ENCODE measurements around the gene PPARA.
A peak's percentile ranks its signal among the peaks of the same experiment; 100 is the strongest.

Gene PPARA

DNA sequence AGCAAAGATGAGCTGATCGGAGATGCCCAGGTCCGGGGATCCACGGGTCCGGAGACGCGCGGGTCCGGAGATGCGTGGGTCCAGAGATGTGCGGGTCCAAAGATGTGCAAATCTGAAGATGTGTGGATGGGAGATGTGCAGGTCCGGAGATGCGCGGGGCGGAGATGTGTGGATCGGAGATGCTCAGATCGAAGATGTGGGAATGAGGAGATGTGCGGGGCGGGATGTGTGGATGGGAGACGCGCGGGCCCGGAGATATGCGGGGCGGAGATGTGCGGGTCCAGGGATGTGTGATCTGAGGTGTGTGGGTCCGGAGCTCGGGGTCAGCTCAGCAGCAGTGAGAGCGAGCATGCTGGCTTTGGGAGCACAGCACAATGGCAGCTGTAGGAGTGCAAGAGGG is 64.3 kb downstream of the PPARA start:
- no peaks in the 10 kb centered on the region for H3K9me3 ChIP-seq (ENCODE audit: low read length)
- H2AFZ ChIP-seq (ENCODE audit: low read length), result no peak overlapping the region
- H3K27me3 ChIP-seq (ENCODE audit: insufficient read depth, low read length), result no peaks in the 10 kb centered on the region
- no peak overlapping the region for H3K4me2 ChIP-seq (ENCODE audit: low read length)
- H3K27ac ChIP-seq (ENCODE audit: low read depth, low read length, poor library complexity, severe bottlenecking), result no peak overlapping the region
- no peak overlapping the region for H3K9ac ChIP-seq (ENCODE audit: low read length)
- H3K79me2 ChIP-seq (ENCODE audit: insufficient read depth, low read length), result no peaks in the 10 kb centered on the region
- H4K20me1 ChIP-seq (ENCODE audit: insufficient read depth, low read length), result no peaks in the 10 kb centered on the region
- no peaks in the 10 kb centered on the region for H3K9me2 ChIP-seq (ENCODE audit: low read depth, low read length)
- H3K36me3 ChIP-seq (ENCODE audit: insufficient read depth, low read length), result peaks cover 19% of the 10 kb centered on the region
- no peak overlapping the region for H3K4me3 ChIP-seq (ENCODE audit: low read depth, low read length, poor library complexity, severe bottlenecking)
- no peak for TF ChIP-seq EZH2 (IDR thresholded peaks at IDR 0.05; ENCODE audit: borderline replicate concordance, low read length)
- no peak for TF ChIP-seq CTCF (IDR thresholded peaks at IDR 0.05; ENCODE audit: low read length)
- H3K4me1 ChIP-seq (ENCODE audit: insufficient read depth, low read length, severe bottlenecking), result peaks cover 4% of the 10 kb centered on the region
- H3F3A ChIP-seq (ENCODE audit: insufficient read depth, low read length), result no peaks in the 10 kb centered on the region

DNA sequence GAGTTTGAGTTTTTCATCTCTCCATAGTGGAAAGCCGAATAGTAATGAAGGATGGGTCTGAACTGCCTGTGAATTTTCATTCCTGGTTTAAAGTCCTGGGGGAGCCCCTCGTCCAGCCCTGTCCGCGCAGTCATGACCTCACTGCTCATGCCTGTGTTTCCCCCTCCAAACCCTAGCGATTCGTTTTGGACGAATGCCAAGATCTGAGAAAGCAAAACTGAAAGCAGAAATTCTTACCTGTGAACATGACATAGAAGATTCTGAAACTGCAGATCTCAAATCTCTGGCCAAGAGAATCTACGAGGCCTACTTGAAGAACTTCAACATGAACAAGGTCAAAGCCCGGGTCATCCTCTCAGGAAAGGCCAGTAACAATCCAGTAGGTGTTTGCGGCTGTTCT is 69.3 kb downstream of the PPARA start:
- Histone ChIP-seq H3K27ac (ENCODE audit: low read depth, low read length, poor library complexity, severe bottlenecking) (peak overlapping the region; percentile 32), H3K79me2 (ENCODE audit: insufficient read depth, low read length) (no peaks in the 10 kb centered on the region), H3K9ac (ENCODE audit: low read length) (no peak overlapping the region), H3K4me3 (ENCODE audit: low read depth, low read length, poor library complexity, severe bottlenecking) (no peak overlapping the region), H3K27me3 (ENCODE audit: insufficient read depth, low read length) (no peaks in the 10 kb centered on the region), H4K20me1 (ENCODE audit: insufficient read depth, low read length) (no peaks in the 10 kb centered on the region), H3K4me2 (ENCODE audit: low read length) (no peak overlapping the region), H3F3A (ENCODE audit: insufficient read depth, low read length) (no peaks in the 10 kb centered on the region), H2AFZ (ENCODE audit: low read length) (no peak overlapping the region), H3K4me1 (ENCODE audit: insufficient read depth, low read length, severe bottlenecking) (peaks cover 9% of the 10 kb centered on the region), H3K9me3 (ENCODE audit: low read length) (no peaks in the 10 kb centered on the region), H3K36me3 (ENCODE audit: insufficient read depth, low read length) (peaks cover 31% of the 10 kb centered on the region), H3K9me2 (ENCODE audit: low read depth, low read length) (no peaks in the 10 kb centered on the region)
- TF ChIP-seq CTCF (IDR thresholded peaks at IDR 0.05; ENCODE audit: low read length) (no peak), EZH2 (IDR thresholded peaks at IDR 0.05; ENCODE audit: borderline replicate concordance, low read length) (no peak)

- Histone ChIP-seq H3K79me2 (ENCODE audit: insufficient read depth, low read length) (no peaks in the 10 kb centered on the region), H3K27ac (ENCODE audit: low read depth, low read length, poor library complexity, severe bottlenecking) (no peak overlapping the region), H3K9ac (ENCODE audit: low read length) (no peak overlapping the region)
Observed at GRCh38 chr22:46220921-46221320, 70.6 kb downstream of the PPARA start.

More at GRCh38 chr22:46220921-46221320, 70.6 kb downstream of the PPARA start:
- Histone ChIP-seq H3K36me3 (ENCODE audit: insufficient read depth, low read length) (peaks cover 28% of the 10 kb centered on the region), H3K27me3 (ENCODE audit: insufficient read depth, low read length) (no peaks in the 10 kb centered on the region), H3K9me2 (ENCODE audit: low read depth, low read length) (no peaks in the 10 kb centered on the region), H3F3A (ENCODE audit: insufficient read depth, low read length) (no peaks in the 10 kb centered on the region), H3K4me3 (ENCODE audit: low read depth, low read length, poor library complexity, severe bottlenecking) (no peak overlapping the region), H3K4me2 (ENCODE audit: low read length) (no peak overlapping the region), H3K4me1 (ENCODE audit: insufficient read depth, low read length, severe bottlenecking) (peaks cover 9% of the 10 kb centered on the region), H2AFZ (ENCODE audit: low read length) (no peak overlapping the region), H4K20me1 (ENCODE audit: insufficient read depth, low read length) (no peaks in the 10 kb centered on the region), H3K9me3 (ENCODE audit: low read length) (no peaks in the 10 kb centered on the region)
- TF ChIP-seq CTCF (IDR thresholded peaks at IDR 0.05; ENCODE audit: low read length) (no peak), EZH2 (IDR thresholded peaks at IDR 0.05; ENCODE audit: borderline replicate concordance, low read length) (no peak)

Measured in OCI-LY1 (cell line).